Neural progenitor cell (in vitro differentiated cells): ENCODE results near the gene TSPAN15.
"Not testable (repeated sequence)": the region's sequence is repeated elsewhere in the genome, so short reads cannot be mapped to it uniquely, and the experiment has no call there.

Experiments
- CTCF ChIP-seq: fragments of 200-600 bp; sonication (generic); IDR thresholded peaks from 2 replicates; pipeline ENCODE4 v1.5.1; 2017; ENCODE audit warnings: antibody characterized with exemption, mild to moderate bottlenecking
- EZH2 ChIP-seq: fragments of 200-600 bp; sonication (generic); IDR thresholded peaks from 2 replicates; pipeline ENCODE4 v1.6.1; 2017; ENCODE audit warnings: antibody characterized with exemption, mild to moderate bottlenecking, moderate library complexity
- EZH2phosphoT487 ChIP-seq: fragments of 200-600 bp; sonication (generic); IDR thresholded peaks from 2 replicates; pipeline ENCODE4 v1.6.1; 2017; ENCODE audit warnings: antibody characterized with exemption

- not testable (repeated sequence) for TF ChIP-seq CTCF, EZH2, EZH2phosphoT487
Observed at GRCh38 chr10:69488149-69488844, 37.0 kb downstream of the TSPAN15 start.
